Right atrium auricular region (tissue), 2 donors: ENCODE measurements around the gene C1QTNF6. TPM values are rescaled to one million over a fixed set of nuclear protein-coding genes. Genes with fewer than 3 reads are reported as not detected.

Experiments
- DNase-seq: peaks from one replicate; pipeline ENCODE4 v3.0.0-alpha.2; 2019; ENCODE audit warnings: low spot score
- H3K27ac ChIP-seq, 2 donors: fragments of 200-600 bp; sonication (generic); 1 replicate in 1 of 2; 2 replicates in 1 of 2; pipeline ENCODE4 v1.5.1; 2016 to 2019
- H3K27me3 ChIP-seq, 2 donors: fragments of 200-600 bp; sonication (generic); one replicate each; pipeline versions ENCODE4 v1.5.1 to v1.6.0; 2017 to 2019
- H3K36me3 ChIP-seq: fragments of 200-600 bp; sonication (generic); one replicate; pipeline ENCODE4 v1.5.1; 2016
- H3K4me1 ChIP-seq, 2 donors: fragments of 200-600 bp; sonication (generic); one replicate each; pipeline versions ENCODE4 v1.5.1 to v1.6.0; 2017 to 2019
- H3K4me3 ChIP-seq, 2 donors: fragments of 200-600 bp; sonication (generic); 1 replicate in 1 of 2; 2 replicates in 1 of 2; pipeline ENCODE4 v1.5.1; 2017 to 2019; ENCODE audit warnings: mild to moderate bottlenecking in 1 of 2, moderate library complexity in 1 of 2
- H3K9me3 ChIP-seq, 2 donors: fragments of 200-600 bp; sonication (generic); one replicate each; pipeline ENCODE4 v1.5.1; 2019
- total RNA-seq, 2 donors: library from RNA; depleted of rRNA; stranded (reverse); fragments of >200 nt; gene quantifications; one replicate each; pipeline ENCODE4 v1.1.0, GENCODE V29; 2016
- TF ChIP-seq, protein P1 (sequence below), 2 donors: fragments of 200-600 bp; sonication (generic); IDR thresholded peaks; one replicate each; pipeline ENCODE4 v1.5.1; 2019; ENCODE audit warnings: antibody characterized with exemption in 2 of 2

C1QTNF6 gene
- total RNA-seq, 2 donors from 2014 or later = 1.6 to 2.2 TPM

DNA sequence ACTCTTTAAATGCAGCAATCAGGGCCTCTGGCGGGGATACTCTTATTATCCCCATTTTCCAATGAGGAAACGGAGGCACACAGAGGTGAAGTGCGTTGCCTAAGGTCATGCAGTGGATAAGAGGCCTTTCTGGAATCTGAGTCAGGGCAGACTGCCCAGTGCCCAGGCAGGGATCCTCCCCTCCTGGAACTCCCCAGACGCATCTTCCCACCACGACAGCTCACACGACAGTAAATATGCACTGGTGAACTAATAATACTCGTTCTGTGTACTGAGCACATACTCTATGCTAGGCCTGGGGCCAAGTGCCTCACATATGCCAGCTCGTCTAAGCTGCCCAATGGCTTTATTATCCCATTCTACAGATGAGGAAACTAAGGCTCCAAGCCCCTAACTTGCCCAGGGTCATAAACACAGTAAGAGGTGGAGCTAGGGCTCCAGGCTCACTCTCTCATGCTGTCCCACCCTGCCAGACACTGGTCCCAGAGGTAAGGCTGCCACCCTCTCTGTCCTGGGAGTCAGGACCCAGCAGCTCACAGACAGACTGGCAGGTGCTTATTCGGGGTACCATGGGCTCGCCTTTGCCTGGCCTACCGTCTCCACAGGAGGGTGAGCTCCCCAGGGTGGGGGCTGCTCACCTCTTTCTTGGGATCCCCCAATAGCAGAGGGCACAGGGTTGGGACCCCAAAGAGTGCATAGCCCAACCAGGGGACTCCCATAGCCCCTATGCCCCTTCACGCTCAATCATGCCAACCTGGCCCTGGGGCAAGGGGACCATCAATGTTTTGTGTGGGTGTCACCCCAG lies 40.7 kb downstream of the C1QTNF6 start:
- H3K4me3 ChIP-seq = no peak overlapping the region
- DNase-seq = no peak
- no peaks in the 10 kb centered on the region for H3K27me3 ChIP-seq
- H3K36me3 ChIP-seq = no peaks in the 10 kb centered on the region
- H3K4me1 ChIP-seq = peaks cover 0 to 9% of the 10 kb centered on the region in 2 donors
- no peak overlapping the region for H3K27ac ChIP-seq
- peaks cover 0 to 6% of the 10 kb centered on the region in 2 donors for H3K9me3 ChIP-seq
- TF ChIP-seq, protein P1, sequence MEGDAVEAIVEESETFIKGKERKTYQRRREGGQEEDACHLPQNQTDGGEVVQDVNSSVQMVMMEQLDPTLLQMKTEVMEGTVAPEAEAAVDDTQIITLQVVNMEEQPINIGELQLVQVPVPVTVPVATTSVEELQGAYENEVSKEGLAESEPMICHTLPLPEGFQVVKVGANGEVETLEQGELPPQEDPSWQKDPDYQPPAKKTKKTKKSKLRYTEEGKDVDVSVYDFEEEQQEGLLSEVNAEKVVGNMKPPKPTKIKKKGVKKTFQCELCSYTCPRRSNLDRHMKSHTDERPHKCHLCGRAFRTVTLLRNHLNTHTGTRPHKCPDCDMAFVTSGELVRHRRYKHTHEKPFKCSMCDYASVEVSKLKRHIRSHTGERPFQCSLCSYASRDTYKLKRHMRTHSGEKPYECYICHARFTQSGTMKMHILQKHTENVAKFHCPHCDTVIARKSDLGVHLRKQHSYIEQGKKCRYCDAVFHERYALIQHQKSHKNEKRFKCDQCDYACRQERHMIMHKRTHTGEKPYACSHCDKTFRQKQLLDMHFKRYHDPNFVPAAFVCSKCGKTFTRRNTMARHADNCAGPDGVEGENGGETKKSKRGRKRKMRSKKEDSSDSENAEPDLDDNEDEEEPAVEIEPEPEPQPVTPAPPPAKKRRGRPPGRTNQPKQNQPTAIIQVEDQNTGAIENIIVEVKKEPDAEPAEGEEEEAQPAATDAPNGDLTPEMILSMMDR (IDR thresholded peaks at IDR 0.05) = no peak

DNA sequence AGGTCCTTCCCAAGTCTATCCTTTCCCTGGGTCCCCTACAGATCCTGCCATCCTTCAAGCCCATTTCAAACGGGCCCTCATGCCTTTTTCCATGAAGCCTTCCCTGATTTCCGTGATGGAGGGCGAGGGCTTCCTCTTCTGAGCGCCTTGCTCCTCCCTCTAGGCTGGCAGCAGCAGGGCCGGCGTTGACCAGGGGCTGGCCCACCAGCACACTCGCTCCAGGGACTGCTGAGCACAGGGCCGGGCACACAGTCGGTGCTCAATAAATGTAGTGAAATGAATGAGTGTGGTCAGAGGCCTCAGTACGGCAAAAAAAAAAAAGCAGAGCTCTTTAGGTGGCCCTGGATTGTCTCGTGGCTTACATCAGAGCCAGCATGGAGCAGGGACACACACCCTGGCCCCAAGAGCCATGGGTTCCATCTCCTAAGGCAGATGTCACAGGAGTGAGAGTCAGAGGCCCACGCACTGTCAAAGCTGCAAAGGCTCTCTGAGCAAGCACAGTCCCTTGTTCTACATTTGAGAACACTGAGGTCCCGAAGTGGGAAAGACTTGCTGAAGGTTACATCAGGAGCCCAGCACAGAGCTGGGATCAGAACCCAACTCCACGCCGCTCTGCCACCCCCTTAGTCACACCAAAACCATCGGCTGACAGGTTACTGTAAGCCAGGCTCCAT lies 41.4 kb downstream of the C1QTNF6 start:
- Histone ChIP-seq H3K4me1 (peaks cover 0 to 9% of the 10 kb centered on the region in 2 donors), H3K36me3 (no peaks in the 10 kb centered on the region), H3K9me3 (peaks cover 0 to 6% of the 10 kb centered on the region in 2 donors), H3K27me3 (no peaks in the 10 kb centered on the region), H3K27ac (no peak overlapping the region), H3K4me3 (no peak overlapping the region)
- DNase-seq = no peak
- TF ChIP-seq, protein P1 (IDR thresholded peaks at IDR 0.05) = no peak

DNA sequence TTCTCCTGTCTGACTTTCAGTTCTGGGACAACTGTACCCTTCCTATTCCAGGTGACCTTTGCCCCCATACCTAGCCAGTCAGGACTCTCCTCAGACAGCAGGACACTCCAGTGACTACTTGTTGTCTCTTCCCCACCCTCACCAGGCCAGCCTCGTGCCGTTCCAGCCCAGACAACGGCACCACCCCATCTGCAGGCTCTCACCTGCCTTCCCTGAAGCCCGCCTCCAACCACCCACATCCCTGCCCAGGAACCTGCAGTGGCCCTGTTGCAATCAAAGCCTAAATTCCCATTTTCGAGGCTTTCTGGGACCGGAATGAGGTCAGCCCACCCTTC lies 42.0 kb downstream of the C1QTNF6 start:
- TF ChIP-seq, protein P1 (IDR thresholded peaks at IDR 0.05) = no peak
- Histone ChIP-seq H3K4me1 (peaks cover 0 to 9% of the 10 kb centered on the region in 2 donors), H3K36me3 (no peaks in the 10 kb centered on the region), H3K27ac (no peak overlapping the region), H3K27me3 (no peaks in the 10 kb centered on the region), H3K4me3 (no peak overlapping the region), H3K9me3 (peaks cover 0 to 6% of the 10 kb centered on the region in 2 donors)
- no peak for DNase-seq

DNA sequence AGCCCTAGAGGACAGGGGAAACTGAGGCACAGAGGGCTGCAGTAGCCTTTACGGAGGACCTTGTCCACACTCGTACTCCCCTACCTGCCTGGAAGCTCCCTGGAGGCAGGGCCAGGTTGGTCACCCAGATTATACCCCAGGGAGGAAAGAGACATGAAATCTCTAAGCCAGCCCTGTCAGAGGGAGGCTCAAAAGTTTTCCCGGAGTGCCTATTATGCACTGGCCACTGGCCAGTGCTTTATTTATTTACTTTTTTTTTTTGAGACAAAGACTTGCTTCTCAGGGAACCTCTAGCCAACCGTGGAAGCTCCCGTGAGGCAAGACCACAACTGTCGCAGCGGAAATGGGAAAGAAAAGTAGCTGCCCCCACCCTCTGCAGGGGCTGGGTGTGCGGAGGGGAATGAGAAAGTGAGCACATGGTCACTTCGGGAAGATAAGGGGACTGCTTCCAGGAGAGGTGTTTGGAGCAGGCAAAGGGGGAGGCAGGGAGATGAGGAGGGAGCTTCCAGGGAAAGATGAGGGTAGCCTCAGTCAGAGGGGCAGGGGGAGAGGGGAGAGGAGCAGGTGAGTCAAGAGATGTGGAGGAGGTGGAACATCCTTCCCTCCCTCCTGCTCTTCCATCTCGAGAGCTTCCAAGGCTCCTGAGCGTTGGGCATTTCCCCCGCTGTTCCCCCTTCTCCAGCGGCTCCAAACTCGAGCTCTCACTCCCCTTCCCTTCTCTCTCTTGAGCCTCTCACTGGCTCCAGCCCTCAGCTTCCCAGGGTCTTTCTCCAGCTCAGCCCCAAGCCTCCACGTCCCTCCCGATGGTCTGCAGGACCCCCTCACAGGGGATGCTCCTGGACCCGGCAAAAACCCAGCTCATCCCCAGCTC lies 42.6 kb downstream of the C1QTNF6 start:
- Histone ChIP-seq H3K4me1 (peaks cover 0 to 9% of the 10 kb centered on the region in 2 donors), H3K27me3 (no peaks in the 10 kb centered on the region), H3K4me3 (no peak overlapping the region), H3K36me3 (no peaks in the 10 kb centered on the region), H3K27ac (no peak overlapping the region), H3K9me3 (peaks cover 0 to under 1% of the 10 kb centered on the region in 2 donors)
- TF ChIP-seq, protein P1 (IDR thresholded peaks at IDR 0.05) = no peak
- DNase-seq = no peak

DNA sequence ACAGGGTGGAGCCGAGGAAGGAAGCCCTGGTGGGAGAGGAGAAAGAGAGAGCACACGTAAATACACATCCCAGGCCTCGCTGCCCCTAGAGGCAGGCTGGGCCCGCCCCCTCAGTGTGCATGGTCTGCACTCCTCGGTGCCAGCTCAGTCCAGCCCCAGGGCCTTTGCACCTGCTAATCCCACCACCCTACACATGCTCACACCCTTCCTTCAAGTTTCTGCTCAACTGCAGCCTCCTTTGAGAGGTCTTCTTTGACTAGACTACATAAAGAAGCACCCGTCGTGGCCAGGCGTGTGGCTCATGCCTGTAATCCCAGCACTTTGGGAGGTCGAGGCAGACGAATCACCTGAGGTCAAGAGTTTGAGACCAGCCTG lies 43.9 kb downstream of the C1QTNF6 start:
- no peaks in the 10 kb centered on the region for H3K9me3 ChIP-seq
- TF ChIP-seq, protein P1 (IDR thresholded peaks at IDR 0.05) = no peak
- no peak for DNase-seq

More for the DNA sequence above, 43.9 kb downstream of the C1QTNF6 start:
- Histone ChIP-seq H3K36me3 (no peaks in the 10 kb centered on the region), H3K4me3 (no peak overlapping the region), H3K4me1 (peaks cover 0 to 9% of the 10 kb centered on the region in 2 donors), H3K27me3 (no peaks in the 10 kb centered on the region), H3K27ac (no peak overlapping the region)
